ENCODE data around the gene TMEM91. TPM values are rescaled to one million over a fixed set of nuclear protein-coding genes. Genes with fewer than 3 reads are reported as not detected.

The TMEM91 gene
- total RNA-seq, 1 donor from 2014 or later, result 14.2 TPM

DNA sequence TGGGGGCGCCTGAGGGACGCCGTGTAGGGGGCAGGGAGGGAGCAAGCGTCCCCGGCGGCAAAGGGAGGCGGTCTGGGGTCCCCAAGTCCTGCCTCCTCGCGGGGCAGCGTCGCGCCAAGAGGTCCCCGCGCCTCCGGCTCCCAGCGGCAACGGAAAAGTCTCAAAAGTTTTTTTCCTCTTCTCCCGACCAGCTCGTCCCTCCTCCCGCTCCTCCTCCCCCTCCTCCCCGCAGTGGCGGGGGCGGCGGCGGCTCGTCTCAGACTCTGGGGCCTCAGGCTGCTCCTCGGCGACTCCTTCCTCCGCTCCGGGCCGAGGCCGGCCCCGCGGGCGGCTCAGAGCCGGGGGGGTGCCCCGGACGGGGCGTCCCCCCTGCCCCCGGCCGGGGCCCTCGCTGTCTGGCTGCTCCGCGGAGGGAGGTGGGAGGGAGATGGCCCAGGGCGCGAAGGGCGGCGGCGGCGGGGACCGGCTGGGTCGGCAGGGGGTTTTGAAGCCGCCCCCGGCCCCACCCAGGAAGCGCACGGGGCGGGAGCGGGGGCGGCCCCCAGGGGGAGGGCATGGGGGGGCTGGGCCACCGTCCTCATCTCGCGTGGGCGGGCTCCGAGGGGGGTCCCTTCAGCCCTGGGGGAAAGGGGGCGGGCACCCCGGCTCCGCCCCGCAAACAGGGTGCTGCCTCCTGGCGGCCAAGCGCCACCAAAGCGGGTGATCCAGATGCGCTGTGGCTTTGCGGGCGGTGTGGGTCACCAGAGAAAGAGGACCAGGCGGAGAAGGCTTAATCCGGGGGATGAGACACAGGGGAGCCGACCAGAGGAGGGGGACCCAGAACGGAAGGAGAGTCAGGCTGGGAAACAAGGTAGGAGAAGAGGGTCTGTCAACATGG, 22.6 kb upstream of the TMEM91 start, which contains the start of gene TGFB1:
TSS of gene TGFB1 (minus strand) at position 457 of the 877 bp plus-strand sequence. CDS start 878 bp downstream, outside the sequence.
- peak within 1 kb of the TSS; percentile 66 to 90 for H3K4me3 ChIP-seq
- peak; percentile 62 to 95 for DNase-seq (ENCODE audit: low spot score in 2 of 2)
- TF ChIP-seq, protein P1, sequence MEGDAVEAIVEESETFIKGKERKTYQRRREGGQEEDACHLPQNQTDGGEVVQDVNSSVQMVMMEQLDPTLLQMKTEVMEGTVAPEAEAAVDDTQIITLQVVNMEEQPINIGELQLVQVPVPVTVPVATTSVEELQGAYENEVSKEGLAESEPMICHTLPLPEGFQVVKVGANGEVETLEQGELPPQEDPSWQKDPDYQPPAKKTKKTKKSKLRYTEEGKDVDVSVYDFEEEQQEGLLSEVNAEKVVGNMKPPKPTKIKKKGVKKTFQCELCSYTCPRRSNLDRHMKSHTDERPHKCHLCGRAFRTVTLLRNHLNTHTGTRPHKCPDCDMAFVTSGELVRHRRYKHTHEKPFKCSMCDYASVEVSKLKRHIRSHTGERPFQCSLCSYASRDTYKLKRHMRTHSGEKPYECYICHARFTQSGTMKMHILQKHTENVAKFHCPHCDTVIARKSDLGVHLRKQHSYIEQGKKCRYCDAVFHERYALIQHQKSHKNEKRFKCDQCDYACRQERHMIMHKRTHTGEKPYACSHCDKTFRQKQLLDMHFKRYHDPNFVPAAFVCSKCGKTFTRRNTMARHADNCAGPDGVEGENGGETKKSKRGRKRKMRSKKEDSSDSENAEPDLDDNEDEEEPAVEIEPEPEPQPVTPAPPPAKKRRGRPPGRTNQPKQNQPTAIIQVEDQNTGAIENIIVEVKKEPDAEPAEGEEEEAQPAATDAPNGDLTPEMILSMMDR (IDR thresholded peaks at IDR 0.05), result peak; percentile 84 to 95 (median 93)

DNA sequence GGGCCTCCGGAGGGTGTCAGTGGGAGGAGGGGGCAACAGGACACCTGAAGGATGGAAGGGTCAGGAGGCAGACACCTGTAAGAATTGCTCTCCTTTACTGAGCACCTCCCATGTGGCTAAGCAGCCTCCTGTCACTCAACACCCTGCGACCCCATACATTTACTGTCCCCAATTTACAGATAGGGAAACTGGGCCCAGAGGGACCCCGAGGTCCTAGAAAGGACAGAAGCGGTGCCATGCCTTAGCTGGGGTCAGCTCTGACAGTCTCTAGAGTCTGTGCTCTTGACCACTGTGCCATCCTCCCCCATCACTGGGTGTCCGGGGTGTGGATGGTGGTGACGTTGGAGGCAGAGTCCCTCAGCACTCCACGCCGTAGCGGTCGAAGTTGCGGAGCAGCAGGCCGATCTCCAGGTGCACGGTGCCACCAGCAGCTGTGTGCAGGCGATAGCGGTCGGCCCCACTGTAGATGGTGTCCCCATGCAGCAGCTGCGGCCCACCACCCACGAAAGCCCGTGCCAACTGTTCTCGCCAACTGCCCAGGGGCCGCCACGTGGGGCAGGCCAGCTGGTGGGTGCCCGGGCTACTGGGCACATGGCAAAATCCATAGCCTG, 21.9 kb upstream of the TMEM91 start:
- H3K27me3 ChIP-seq, result no peaks in the 10 kb centered on the region
- H3K27ac ChIP-seq, result peak overlapping the region; percentile 88 to 93
- peaks cover 0 to 6% of the 10 kb centered on the region in 2 donors for H3K4me1 ChIP-seq
- intact Hi-C loops (cut with DNase I), result loop anchor here (2.0 to 5.0 kb wide), 3 partner anchors 22 to 137 kb away; partner anchors contain the start of genes AXL and TMEM91
- H3K36me3 ChIP-seq, result no peaks in the 10 kb centered on the region
- H3K4me3 ChIP-seq, result peak overlapping the region; percentile 66 to 90
- DNase-seq (ENCODE audit: low spot score in 2 of 2), result no peak
- TF ChIP-seq, protein P1 (IDR thresholded peaks at IDR 0.05), result no peak
- H3K9me3 ChIP-seq, result no peaks in the 10 kb centered on the region

More for the DNA sequence above, 22.6 kb upstream of the TMEM91 start, which contains the start of gene TGFB1:
- peaks cover 0 to 6% of the 10 kb centered on the region in 2 donors for H3K4me1 ChIP-seq
- H3K27ac ChIP-seq, result peak within 1 kb of the TSS; percentile 88 to 93
- H3K36me3 ChIP-seq, result no peaks in the 10 kb centered on the region
- intact Hi-C loops (cut with DNase I), result loop anchor here (1.0 to 5.0 kb wide), 5 partner anchors 10 to 136 kb away; partner anchors contain the start of genes AXL and TMEM91
- H3K9me3 ChIP-seq, result no peaks in the 10 kb centered on the region
- no peaks in the 10 kb centered on the region for H3K27me3 ChIP-seq

- Histone ChIP-seq H3K9me3 (no peaks in the 10 kb centered on the region), H3K27ac (no peak overlapping the region), H3K4me1 (peaks cover 0 to 4% of the 10 kb centered on the region in 2 donors), H3K27me3 (no peaks in the 10 kb centered on the region), H3K4me3 (no peak overlapping the region), H3K36me3 (no peaks in the 10 kb centered on the region)
- no peak for DNase-seq (ENCODE audit: low spot score in 2 of 2)
- TF ChIP-seq, protein P1 (IDR thresholded peaks at IDR 0.05), result no peak
- intact Hi-C loops (cut with DNase I), result loop anchor here (2.0 kb wide), 2 partner anchors 22 to 46 kb away; partner anchors contain the start of gene TMEM91
Measured at GRCh38 chr19:41355035-41355434, 21.3 kb upstream of the TMEM91 start.

- DNase-seq (ENCODE audit: low spot score in 2 of 2), result no peak
- H3K27me3 ChIP-seq, result no peaks in the 10 kb centered on the region
- H3K4me3 ChIP-seq, result no peak overlapping the region
- intact Hi-C loops (cut with DNase I), result loop anchor here (2.0 kb wide), 2 partner anchors 21 to 47 kb away; partner anchors contain the start of gene TMEM91
- H3K36me3 ChIP-seq, result no peaks in the 10 kb centered on the region
- H3K27ac ChIP-seq, result no peak overlapping the region
- H3K4me1 ChIP-seq, result no peaks in the 10 kb centered on the region
- no peaks in the 10 kb centered on the region for H3K9me3 ChIP-seq
- TF ChIP-seq, protein P1 (IDR thresholded peaks at IDR 0.05), result no peak
Measured at GRCh38 chr19:41355802-41356201, 20.5 kb upstream of the TMEM91 start.

DNA sequence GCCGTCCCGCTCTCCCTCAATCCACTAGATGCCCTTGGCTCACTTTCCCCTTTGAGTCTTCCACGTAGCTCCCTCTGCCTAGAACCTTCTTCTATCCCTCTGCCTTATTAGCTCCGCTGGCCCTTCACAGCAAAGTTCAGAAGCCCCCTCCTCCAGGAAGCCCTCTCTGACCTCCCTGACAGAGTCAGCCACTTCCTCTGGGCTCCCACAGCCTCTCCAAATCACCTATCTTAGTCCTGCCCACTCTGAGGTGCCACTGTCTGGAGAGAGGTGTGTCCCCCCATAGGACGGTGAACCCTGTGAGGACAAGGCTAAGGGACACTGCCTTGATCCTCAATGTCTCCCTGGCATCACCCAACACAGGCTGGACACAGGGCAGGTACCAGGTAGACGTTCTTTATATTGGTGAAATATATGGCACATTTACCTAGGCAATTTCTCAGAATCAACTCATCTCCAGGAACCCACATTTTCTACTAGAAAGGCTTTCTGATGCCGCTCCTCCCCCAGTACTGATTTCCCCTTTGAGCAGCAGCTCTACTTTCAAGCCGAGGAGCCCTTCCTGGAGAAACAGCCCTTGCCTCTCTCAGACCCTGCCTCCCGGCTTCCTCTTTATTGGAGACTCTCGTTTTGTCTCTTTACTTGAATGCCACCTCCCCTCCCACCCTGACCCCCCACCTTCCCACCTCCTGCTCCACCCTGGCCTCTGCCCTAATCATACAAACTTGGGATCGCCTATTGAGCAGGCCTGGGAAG, 19.2 kb upstream of the TMEM91 start:
- no peaks in the 10 kb centered on the region for H3K4me1 ChIP-seq
- H3K36me3 ChIP-seq, result no peaks in the 10 kb centered on the region
- H3K27me3 ChIP-seq, result no peaks in the 10 kb centered on the region
- intact Hi-C loops (cut with DNase I), result no loop called here
- no peak overlapping the region for H3K4me3 ChIP-seq
- no peak overlapping the region for H3K27ac ChIP-seq
- DNase-seq (ENCODE audit: low spot score in 2 of 2), result no peak
- TF ChIP-seq, protein P1 (IDR thresholded peaks at IDR 0.05), result no peak
- no peaks in the 10 kb centered on the region for H3K9me3 ChIP-seq

All from ascending aorta (tissue), 2 donors.